OCI-LY7 (cell line): Measurements from ENCODE around the gene SLC25A2. TPM values are rescaled to one million over a fixed set of nuclear protein-coding genes. Genes with fewer than 3 reads are reported as not detected.

Experiments
- BruUV-seq: library from RNA; stranded (reverse); fragments of 400-500 nt; replicated peaks from 2 replicates; lab custom pipeline; 2021; lab: Mats Ljungman, UMichigan
- CTCF ChIA-PET: fragments of 300-600 bp; sonication (Branson Sonifier 250); formaldehyde crosslinking; loops from one replicate; lab custom pipeline; 2022; ENCODE audit warnings: antibody characterized with exemption; ENCODE audit not compliant: unreplicated experiment; lab: Charles Lee
- POLR2A ChIA-PET: fragments of 300-600 bp; sonication (Branson Sonifier 250); formaldehyde crosslinking; loops from one replicate; lab custom pipeline; 2022; ENCODE audit warnings: antibody characterized with exemption; lab: Charles Lee
- DNase-seq: peaks from one replicate; pipeline ENCODE4 v3.0.0-alpha.2; 2015; ENCODE audit warnings: low spot score
- H2AFZ ChIP-seq: fragments of 200-600 bp; sonication (generic), shearing (Covaris generic); 2 replicates; pipeline ENCODE4 v1.6.1; 2014; ENCODE audit warnings: mild to moderate bottlenecking, antibody characterized with exemption, low read length, moderate library complexity
- H3K27ac ChIP-seq: fragments of 200-600 bp; sonication (generic); 2 replicates; pipeline ENCODE4 v1.5.1; 2014; ENCODE audit warnings: mixed run types, low read depth, mild to moderate bottlenecking, moderate library complexity, low read length, inconsistent platforms; ENCODE audit not compliant: poor library complexity, severe bottlenecking
- H3K36me3 ChIP-seq: fragments of 200-600 bp; sonication (generic); 2 replicates; pipeline ENCODE4 v1.6.1; 2014; ENCODE audit warnings: mild to moderate bottlenecking, antibody characterized with exemption, low read length, moderate library complexity, mixed read lengths; ENCODE audit not compliant: insufficient read depth
- H3K4me1 ChIP-seq: fragments of 200-600 bp; sonication (generic); 2 replicates; pipeline ENCODE4 v1.5.1; 2014; ENCODE audit warnings: mild to moderate bottlenecking, low read length; ENCODE audit not compliant: insufficient read depth, poor library complexity, severe bottlenecking
- H3K4me2 ChIP-seq: fragments of 200-600 bp; sonication (generic); 2 replicates; pipeline ENCODE4 v1.6.1; 2014; ENCODE audit warnings: mild to moderate bottlenecking, low read length
- H3K4me3 ChIP-seq: fragments of 200-600 bp; sonication (generic); 2 replicates; pipeline ENCODE4 v1.5.1; 2014; ENCODE audit warnings: mild to moderate bottlenecking, low read depth, low read length; ENCODE audit not compliant: poor library complexity, severe bottlenecking
- H3K79me2 ChIP-seq: fragments of 200-600 bp; sonication (generic); 2 replicates; pipeline ENCODE4 v1.6.1; 2016; ENCODE audit warnings: low read depth, mild to moderate bottlenecking, low read length, moderate library complexity, mixed read lengths; ENCODE audit not compliant: insufficient read depth
- H3K9me2 ChIP-seq: fragments of 200-600 bp; sonication (generic); 2 replicates; pipeline ENCODE4 v1.6.1; 2016; ENCODE audit warnings: mild to moderate bottlenecking, low read length, mixed read lengths; ENCODE audit not compliant: insufficient read depth
- H3K9me3 ChIP-seq: fragments of 200-600 bp; sonication (generic); 2 replicates; pipeline ENCODE4 v1.6.1; 2014; ENCODE audit warnings: mild to moderate bottlenecking, mixed run types, low read length, mixed read lengths
- H4K20me1 ChIP-seq: fragments of 200-600 bp; sonication (generic); 2 replicates; pipeline ENCODE4 v1.6.1; 2014; ENCODE audit warnings: mild to moderate bottlenecking, antibody characterized with exemption, low read length, moderate library complexity, mixed read lengths; ENCODE audit not compliant: insufficient read depth
- CTCF ChIP-seq: fragments of 200-600 bp; sonication (generic); conservative IDR thresholded peaks from 2 replicates; pipeline ENCODE4 v1.5.1; 2014; ENCODE audit warnings: mild to moderate bottlenecking, antibody characterized with exemption, low read length, moderate library complexity, mixed read lengths
- EZH2phosphoT487 ChIP-seq: fragments of 200-600 bp; sonication (generic); IDR thresholded peaks from 2 replicates; pipeline ENCODE4 v1.6.1; 2018; ENCODE audit warnings: low read depth, borderline replicate concordance, mild to moderate bottlenecking, mixed run types, antibody characterized with exemption, low read length, moderate library complexity, mixed read lengths
- intact Hi-C: fragments of 100-400 bp; cut with micrococcal nuclease; formaldehyde crosslinking; loops from one replicate; pipeline ENCODE4 v1.10.0; 2022; ENCODE audit not compliant: unreplicated experiment
- total RNA-seq, 2 experiments: library from RNA; depleted of rRNA in 1 of 2; stranded (reverse); fragments of >200 nt in 1 of 2; shearing (Covaris generic) in 1 of 2; gene quantifications; 2 replicates each; pipeline ENCODE4 v1.2.3, GENCODE V29; 2014 to 2022

Gene SLC25A2
- total RNA-seq, 2 experiments from 2014 or later: 0.16 to 1.6 TPM

- TF ChIP-seq EZH2phosphoT487 (no peak), CTCF (no peak)
- no peaks in the 10 kb centered on the region for H4K20me1 ChIP-seq
- H2AFZ ChIP-seq: no peak overlapping the region
- peaks cover 40% of the 10 kb centered on the region for H3K9me3 ChIP-seq
- CTCF ChIA-PET: no interaction called here
- no TSS peak for BruUV-seq
- no peak overlapping the region for H3K27ac ChIP-seq
- no peaks in the 10 kb centered on the region for H3K79me2 ChIP-seq
- intact Hi-C loops: no loop called here
- POLR2A ChIA-PET: no interaction called here
- peak; percentile 10 for DNase-seq
- H3K4me1 ChIP-seq: no peaks in the 10 kb centered on the region
- no peaks in the 10 kb centered on the region for H3K9me2 ChIP-seq
- H3K4me3 ChIP-seq: no peak overlapping the region
- no peaks in the 10 kb centered on the region for H3K36me3 ChIP-seq
- H3K4me2 ChIP-seq: no peak overlapping the region
These were observed 43.2 kb downstream of the SLC25A2 start for GRCh38 chr5:141260458-141261237.

GRCh38 chr5:141258948-141259347, 44.9 kb downstream of the SLC25A2 start:
- intact Hi-C loops: no loop called here
- CTCF ChIA-PET: no interaction called here
- no peak overlapping the region for H3K4me2 ChIP-seq
- TF ChIP-seq CTCF (no peak), EZH2phosphoT487 (no peak)
- no peaks in the 10 kb centered on the region for H3K9me2 ChIP-seq
- no peaks in the 10 kb centered on the region for H3K36me3 ChIP-seq
- no peaks in the 10 kb centered on the region for H3K4me1 ChIP-seq
- no peak overlapping the region for H3K27ac ChIP-seq
- no peak overlapping the region for H2AFZ ChIP-seq
- H3K79me2 ChIP-seq: no peaks in the 10 kb centered on the region
- POLR2A ChIA-PET: no interaction called here
- H3K4me3 ChIP-seq: no peak overlapping the region
- BruUV-seq: no TSS peak
- no peak for DNase-seq
- H3K9me3 ChIP-seq: peaks cover 41% of the 10 kb centered on the region
- no peaks in the 10 kb centered on the region for H4K20me1 ChIP-seq

GRCh38 chr5:141258464-141258863, 45.4 kb downstream of the SLC25A2 start:
- no peak overlapping the region for H3K4me3 ChIP-seq
- POLR2A ChIA-PET: no interaction called here
- H4K20me1 ChIP-seq: no peaks in the 10 kb centered on the region
- H3K9me3 ChIP-seq: peaks cover 41% of the 10 kb centered on the region
- TF ChIP-seq EZH2phosphoT487 (no peak), CTCF (no peak)
- H3K9me2 ChIP-seq: no peaks in the 10 kb centered on the region
- CTCF ChIA-PET: no interaction called here
- H2AFZ ChIP-seq: no peak overlapping the region
- no TSS peak for BruUV-seq
- no peaks in the 10 kb centered on the region for H3K36me3 ChIP-seq
- H3K4me2 ChIP-seq: no peak overlapping the region
- H3K79me2 ChIP-seq: no peaks in the 10 kb centered on the region
- no peak for DNase-seq
- no peaks in the 10 kb centered on the region for H3K4me1 ChIP-seq
- intact Hi-C loops: no loop called here
- H3K27ac ChIP-seq: no peak overlapping the region
